SK-N-SH (cell line): ENCODE data around the gene UFC1. TPM values are rescaled to one million over a fixed set of nuclear protein-coding genes. Genes with fewer than 3 reads are reported as not detected.

Experiments
- CTCF ChIA-PET: fragments of 300-600, 350-600 bp; formaldehyde crosslinking; extraction: SDS; loops from one replicate; lab custom pipeline; 2021; lab: Yijun Ruan, JAX
- POLR2A ChIA-PET: fragments of 350-600 bp; sonication (Branson Sonifier 250); formaldehyde crosslinking; extraction: SDS; loops from one replicate; lab custom pipeline; 2020; ENCODE audit warnings: antibody characterized with exemption, inconsistent platforms; lab: Yijun Ruan, JAX
- DNase-seq: peaks from one replicate; pipeline ENCODE4 v3.0.0; 2012
- H2AFZ ChIP-seq: fragments of 200-600 bp; sonication (generic); 2 replicates; pipeline ENCODE4 v1.8.1; 2016; ENCODE audit warnings: antibody characterized with exemption, mild to moderate bottlenecking, low read depth
- H3F3A ChIP-seq: fragments of 200-600 bp; sonication (generic); replicated peaks from 2 replicates; pipeline ENCODE3; 2016; ENCODE audit warnings: antibody characterized with exemption, mild to moderate bottlenecking; ENCODE audit not compliant: insufficient read depth
- H3K27ac ChIP-seq, 2 experiments: fragments of 200-500 bp in 1 of 2; fragments of 200-600 bp in 1 of 2; sonication (Bioruptor generic) in 1 of 2; sonication (generic), shearing (Covaris generic) in 1 of 2; 2 replicates each; pipeline versions ENCODE4 v1.5.1 to v1.6.1; 2014 to 2016; ENCODE audit warnings: low read depth in 2 of 2, inconsistent platforms in 1 of 2, low read length in 1 of 2, mild to moderate bottlenecking in 1 of 2, mixed read lengths in 1 of 2
- H3K27me3 ChIP-seq: fragments of 200-600 bp; sonication (generic), shearing (Covaris generic); 2 replicates; pipeline ENCODE4 v1.6.1; 2016; ENCODE audit warnings: mixed run types; ENCODE audit not compliant: insufficient read depth
- H3K36me3 ChIP-seq, 2 experiments: fragments of 200-500 bp in 1 of 2; fragments of 200-600 bp in 1 of 2; sonication (Bioruptor generic) in 1 of 2; sonication (generic) in 1 of 2; replicated peaks in 1 of 2; 2 replicates each; pipeline versions ENCODE3 to v1.5.1; 2014 to 2016; ENCODE audit warnings: low read length in 1 of 2, mild to moderate bottlenecking in 1 of 2; ENCODE audit not compliant: insufficient read depth in 2 of 2, control insufficient read depth in 1 of 2
- H3K4me1 ChIP-seq, 2 experiments: fragments of 200-500 bp in 1 of 2; fragments of 200-600 bp in 1 of 2; sonication (Bioruptor generic) in 1 of 2; sonication (generic), shearing (Covaris generic) in 1 of 2; 2 replicates each; pipeline versions ENCODE4 v1.5.1 to v1.6.1; 2014 to 2016; ENCODE audit warnings: low read depth in 1 of 2, low read length in 1 of 2, mixed run types in 1 of 2; ENCODE audit not compliant: insufficient read depth in 2 of 2, control insufficient read depth in 1 of 2
- H3K4me2 ChIP-seq: fragments of 200-600 bp; sonication (generic), shearing (Covaris generic); 2 replicates; pipeline ENCODE4 v1.6.1; 2017; ENCODE audit warnings: mixed run types
- H3K4me3 ChIP-seq, 2 experiments: fragments of 200-500 bp in 1 of 2; fragments of 200-600 bp in 1 of 2; sonication (Bioruptor generic) in 1 of 2; sonication (generic), shearing (Covaris generic) in 1 of 2; 2 replicates each; pipeline versions ENCODE4 v1.5.1 to v1.8.1; 2014 to 2016; ENCODE audit warnings: low read depth in 2 of 2, inconsistent platforms in 1 of 2, low read length in 1 of 2, mild to moderate bottlenecking in 1 of 2, mixed read lengths in 1 of 2, moderate library complexity in 1 of 2
- H3K79me2 ChIP-seq: fragments of 200-600 bp; sonication (generic); 2 replicates; pipeline ENCODE4 v1.8.1; 2017; ENCODE audit warnings: mild to moderate bottlenecking; ENCODE audit not compliant: insufficient read depth
- H3K9ac ChIP-seq: fragments of 200-600 bp; sonication (generic); 2 replicates; pipeline ENCODE4 v1.6.1; 2017; ENCODE audit warnings: mixed run types
- H3K9me2 ChIP-seq: fragments of 200-600 bp; sonication (generic); 2 replicates; pipeline ENCODE4 v1.6.1; 2017; ENCODE audit warnings: mixed run types
- H3K9me3 ChIP-seq: fragments of 200-600 bp; sonication (generic); 2 replicates; pipeline ENCODE4 v1.6.1; 2017; ENCODE audit warnings: mixed run types, mild to moderate bottlenecking, moderate library complexity
- H4K20me1 ChIP-seq: fragments of 200-600 bp; sonication (generic); 2 replicates; pipeline ENCODE4 v1.6.1; 2017; ENCODE audit warnings: mild to moderate bottlenecking, mixed run types; ENCODE audit not compliant: insufficient read depth
- ELF1 ChIP-seq: IDR thresholded peaks from 2 replicates; pipeline ENCODE4 v1.4.0; 2012
- GABPA ChIP-seq: IDR thresholded peaks from 2 replicates; pipeline ENCODE4 v1.4.0; 2012; ENCODE audit warnings: low read depth, mild to moderate bottlenecking
- GATA2 ChIP-seq: sonication (generic); formaldehyde crosslinking; IDR thresholded peaks from 2 replicates; pipeline ENCODE4 v1.5.0; 2020; ENCODE audit warnings: mild to moderate bottlenecking, missing genetic modification reagents
- IRF3 ChIP-seq: fragments of 150-350 bp; IDR thresholded peaks from 2 replicates; pipeline ENCODE4 v1.6.1; 2016; ENCODE audit warnings: mild to moderate bottlenecking, low read depth, low read length
- JUND ChIP-seq: IDR thresholded peaks from 2 replicates; pipeline ENCODE4 v1.4.0; 2012
- RAD21 ChIP-seq: IDR thresholded peaks from 2 replicates; pipeline ENCODE4 v1.6.1; 2012; ENCODE audit warnings: mild to moderate bottlenecking, low read length
- RCOR1 ChIP-seq: fragments of 150-350 bp; IDR thresholded peaks from 2 replicates; pipeline ENCODE4 v1.6.1; 2017; ENCODE audit warnings: antibody characterized with exemption, low read length
- REST ChIP-seq: IDR thresholded peaks from 2 replicates; pipeline ENCODE4 v1.6.1; 2012; ENCODE audit warnings: mild to moderate bottlenecking, low read depth, low read length, moderate library complexity
- RXRA ChIP-seq: IDR thresholded peaks from 2 replicates; pipeline ENCODE4 v1.4.0; 2012; ENCODE audit warnings: low read depth, mild to moderate bottlenecking, borderline replicate concordance
- SIN3A ChIP-seq: IDR thresholded peaks from 2 replicates; pipeline ENCODE4 v1.6.1; 2012; ENCODE audit warnings: low read depth, mild to moderate bottlenecking, low read length, moderate library complexity, borderline replicate concordance
- SMC3 ChIP-seq: IDR thresholded peaks from 2 replicates; pipeline ENCODE4 v1.6.1; 2012; ENCODE audit warnings: low read depth, low read length, improper control_type of control experiment
- TEAD4 ChIP-seq: IDR thresholded peaks from 2 replicates; pipeline ENCODE4 v1.4.0; 2012; ENCODE audit warnings: mild to moderate bottlenecking, borderline replicate concordance; ENCODE audit not compliant: insufficient read depth
- ZBTB33 ChIP-seq: IDR thresholded peaks from 2 replicates; pipeline ENCODE4 v1.4.0; 2012; ENCODE audit warnings: low read depth, borderline replicate concordance
- WGBS: methylation state at CpG from one replicate; pipeline ENCODE4 v1.1.6; 2017; ENCODE audit warnings: low lambda C conversion rate; 5-methylcytosine and 5-hydroxymethylcytosine counted together
- polyA plus RNA-seq, 3 experiments: library from polyadenylated mRNA; depleted of rRNA; stranded (reverse); fragments of >200 nt; gene quantifications; 2 replicates each; pipeline ENCODE4 v1.2.3, GENCODE V29; 2012
- TF ChIP-seq, protein P1 (sequence below): fragments of 200-600 bp; sonication (generic); IDR thresholded peaks from 2 replicates; pipeline ENCODE4 v1.6.1; 2017; ENCODE audit warnings: antibody characterized with exemption, mild to moderate bottlenecking, moderate library complexity

The UFC1 gene
- polyA plus RNA-seq, 1 of the 3 experiments (the other 2 are of a cell fraction) = 150 TPM

DNA sequence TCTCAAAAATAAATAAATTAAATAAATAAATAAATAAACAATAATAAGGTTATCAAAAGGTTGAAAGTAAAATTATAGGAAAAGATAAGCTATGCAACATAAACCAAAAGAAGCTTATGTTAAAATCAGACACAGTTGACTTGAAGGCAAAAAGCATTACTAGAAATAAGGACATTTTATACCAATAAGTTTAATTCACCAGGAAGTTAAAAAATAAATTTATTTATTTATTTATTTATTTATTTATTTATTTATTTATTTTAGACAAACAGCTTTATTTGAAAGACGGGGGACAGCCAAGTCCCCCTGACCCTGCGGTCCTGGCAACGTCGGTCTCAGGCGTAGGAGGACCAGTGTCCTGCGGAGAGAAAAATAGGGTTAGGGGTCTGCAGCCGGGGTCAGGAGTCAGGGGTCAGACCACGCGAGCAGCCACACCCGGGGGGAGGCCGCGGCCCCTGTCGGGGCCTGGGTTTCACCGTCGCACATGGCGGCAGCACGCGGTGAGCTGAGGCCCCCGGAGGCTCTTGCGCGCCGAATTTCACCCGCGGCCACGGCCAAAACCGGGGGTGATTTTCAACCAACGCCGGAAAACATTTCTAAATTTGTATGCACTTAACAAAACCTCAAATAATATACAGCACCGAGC is 12.9 kb upstream of the UFC1 start:
- POLR2A ChIA-PET = interaction anchor here (0.8 kb wide), 1 partner anchor 19 kb away, joined by 5 read pairs; no protein-coding TSS in a partner anchor
- no peak overlapping the region for H3K27ac ChIP-seq

More for the DNA sequence above, 12.9 kb upstream of the UFC1 start:
- no peak overlapping the region for H3K4me3 ChIP-seq
- no peak for DNase-seq
- no peak overlapping the region for H2AFZ ChIP-seq
- no peaks in the 10 kb centered on the region for H3K36me3 ChIP-seq
- H3K4me2 ChIP-seq = no peak overlapping the region
- CTCF ChIA-PET = interaction anchor here (0.9 to 1.3 kb wide), 6 partner anchors 11 to 53 kb away, joined by 3 to 5 read pairs (median 4); partner anchors contain the start of genes PPOX and UFC1
- H3K4me1 ChIP-seq = no peaks in the 10 kb centered on the region
- H4K20me1 ChIP-seq = no peaks in the 10 kb centered on the region
- H3K27me3 ChIP-seq = no peaks in the 10 kb centered on the region
- H3K9me2 ChIP-seq = no peaks in the 10 kb centered on the region
- H3F3A ChIP-seq = peaks cover 9% of the 10 kb centered on the region
- H3K9ac ChIP-seq = no peak overlapping the region
- H3K79me2 ChIP-seq = no peaks in the 10 kb centered on the region
- no peaks in the 10 kb centered on the region for H3K9me3 ChIP-seq
- no peak for TF ChIP-seq REST
- no peak for TF ChIP-seq RXRA
- TF ChIP-seq GABPA = no peak
- no peak for TF ChIP-seq TEAD4
- no peak for TF ChIP-seq ELF1
- TF ChIP-seq RCOR1 = no peak
- no peak for TF ChIP-seq RAD21
- TF ChIP-seq SMC3 = no peak
- TF ChIP-seq, protein P1, sequence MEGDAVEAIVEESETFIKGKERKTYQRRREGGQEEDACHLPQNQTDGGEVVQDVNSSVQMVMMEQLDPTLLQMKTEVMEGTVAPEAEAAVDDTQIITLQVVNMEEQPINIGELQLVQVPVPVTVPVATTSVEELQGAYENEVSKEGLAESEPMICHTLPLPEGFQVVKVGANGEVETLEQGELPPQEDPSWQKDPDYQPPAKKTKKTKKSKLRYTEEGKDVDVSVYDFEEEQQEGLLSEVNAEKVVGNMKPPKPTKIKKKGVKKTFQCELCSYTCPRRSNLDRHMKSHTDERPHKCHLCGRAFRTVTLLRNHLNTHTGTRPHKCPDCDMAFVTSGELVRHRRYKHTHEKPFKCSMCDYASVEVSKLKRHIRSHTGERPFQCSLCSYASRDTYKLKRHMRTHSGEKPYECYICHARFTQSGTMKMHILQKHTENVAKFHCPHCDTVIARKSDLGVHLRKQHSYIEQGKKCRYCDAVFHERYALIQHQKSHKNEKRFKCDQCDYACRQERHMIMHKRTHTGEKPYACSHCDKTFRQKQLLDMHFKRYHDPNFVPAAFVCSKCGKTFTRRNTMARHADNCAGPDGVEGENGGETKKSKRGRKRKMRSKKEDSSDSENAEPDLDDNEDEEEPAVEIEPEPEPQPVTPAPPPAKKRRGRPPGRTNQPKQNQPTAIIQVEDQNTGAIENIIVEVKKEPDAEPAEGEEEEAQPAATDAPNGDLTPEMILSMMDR = no peak
- TF ChIP-seq SIN3A = no peak
- TF ChIP-seq ZBTB33 = no peak
- TF ChIP-seq JUND = no peak
- no peak for TF ChIP-seq GATA2 (CRISPR knock-in tag)
- no peak for TF ChIP-seq IRF3
- 97% methylated on average over 19 of the region's 29 CpGs for WGBS
